Left renal cortex interstitium (tissue), 4 donors: ENCODE data around the gene RNU1-1. TPM values are rescaled to one million over a fixed set of nuclear protein-coding genes. Genes with fewer than 3 reads are reported as not detected.

Source experiments
- polyA plus RNA-seq, 4 donors: library from polyadenylated mRNA; unstranded; fragments of 120-200 nt; gene quantifications; one replicate each; pipeline ENCODE4 v1.2.1, GENCODE V29; 2013; ENCODE audit not compliant: insufficient read length in 4 of 4

The RNU1-1 gene
- polyA plus RNA-seq, 4 donors, result 2.1 TPM; not detected in 3

Other genes with a start within 250 kb of the RNU1-1 start
- gene FBXO42, start 161.8 kb downstream of the RNU1-1 start, polyA plus RNA-seq, result 10 to 100 TPM; 18.3 to 24.0 (median 21.4) TPM
- 100 to 1,000 TPM in 3 of 4 donors, 10 to 100 TPM in 1; 93.7 to 133 (median 110) TPM for gene SZRD1, start 147.0 kb downstream of the RNU1-1 start, polyA plus RNA-seq
- under 1 TPM in 2 of 4 donors, not detected in 2; 0.21 to 0.25 TPM for gene SPATA21, start 76.9 kb downstream of the RNU1-1 start, polyA plus RNA-seq
- 10 to 100 TPM; 66.7 to 69.8 (median 68.1) TPM for gene NECAP2, start 73.6 kb downstream of the RNU1-1 start, polyA plus RNA-seq
- 100 to 1,000 TPM in 1 of 4 donors, 10 to 100 TPM in 3; 65.5 to 191 (median 81.0) TPM for gene NBPF1, start 99.3 kb upstream of the RNU1-1 start, polyA plus RNA-seq
- 1 to 10 TPM in 1 of 4 donors, not detected in 3; 2.1 TPM for gene RNU1-3, start 152.7 kb upstream of the RNU1-1 start, polyA plus RNA-seq
- 1 to 10 TPM in 1 of 4 donors, not detected in 3; 2.1 TPM for gene RNU1-4, start 226.2 kb upstream of the RNU1-1 start, polyA plus RNA-seq